ENCODE measurements around the gene SYT7. TPM values are rescaled to one million over a fixed set of nuclear protein-coding genes. Genes with fewer than 3 reads are reported as not detected.

Gene SYT7
- polyA plus RNA-seq, 2 of the 4 experiments (the other 2 are of a cell fraction): 0.37 to 1.0 TPM

- no peaks in the 10 kb centered on the region for H3K4me1 ChIP-seq
- ChIA-PET CTCF (interaction anchor here (0.7 to 4.5 kb wide), 4 partner anchors 21 to 76 kb away, joined by 3 to 18 read pairs (median 4); partner anchors contain the start of gene SYT7), POLR2A (no interaction called here)
- DNase-seq (ENCODE audit: low read depth in 1 of 2, low spot score in 1 of 2): no peak
- no peak for ATAC-seq
- TF ChIP-seq REST (IDR thresholded peaks at IDR 0.05): no peak
- no peak for TF ChIP-seq HOXA7 (CRISPR knock-in tag; IDR thresholded peaks at IDR 0.05)
- TF ChIP-seq E2F6 (IDR thresholded peaks at IDR 0.05; ENCODE audit: borderline replicate concordance, low read depth): no peak
- no peak for TF ChIP-seq MAX (IDR thresholded peaks at IDR 0.05)
- TF ChIP-seq NPAS2 (CRISPR knock-in tag; IDR thresholded peaks at IDR 0.05; ENCODE audit: borderline replicate concordance): no peak
- no peak for TF ChIP-seq SREBF2 (IDR thresholded peaks at IDR 0.05)
- TF ChIP-seq NR3C1 (IDR thresholded peaks at IDR 0.05): no peak
- no peak for TF ChIP-seq MYC (IDR thresholded peaks at IDR 0.05; ENCODE audit: borderline replicate concordance, low read length)
- no peak for TF ChIP-seq MAFK (IDR thresholded peaks at IDR 0.05; ENCODE audit: partially characterized antibody)
- H3K9me3 ChIP-seq: no peaks in the 10 kb centered on the region
- 59% methylated on average over 14 of the region's 14 CpGs for WGBS (ENCODE audit: missing lambda C conversion rate)
- no peak for FAIRE-seq
- no peak overlapping the region for H3K27ac ChIP-seq
- no peak overlapping the region for H3K4me3 ChIP-seq
- H3K4me2 ChIP-seq: no peak overlapping the region
These were observed 27.2 kb upstream of the SYT7 start for GRCh38 chr11:61607920-61608599.

GRCh38 chr11:61607426-61607825 lies 26.6 kb upstream of the SYT7 start:
- POLR2A ChIA-PET: no interaction called here

More at GRCh38 chr11:61607426-61607825, 26.6 kb upstream of the SYT7 start:
- FAIRE-seq (no peak), DNase-seq (ENCODE audit: low read depth in 1 of 2, low spot score in 1 of 2) (no peak), ATAC-seq (no peak)
- CTCF ChIA-PET: no interaction called here
- 60% methylated on average over 3 of the region's 3 CpGs for WGBS (ENCODE audit: missing lambda C conversion rate)
- Histone ChIP-seq H3K9me3 (no peaks in the 10 kb centered on the region), H3K4me3 (no peak overlapping the region), H3K4me2 (no peak overlapping the region), H3K4me1 (no peaks in the 10 kb centered on the region), H3K27ac (no peak overlapping the region)
- no peak for TF ChIP-seq PHF8 (IDR thresholded peaks at IDR 0.05; ENCODE audit: borderline replicate concordance, low read depth)
- no peak for TF ChIP-seq CBX8 (IDR thresholded peaks at IDR 0.05)
- TF ChIP-seq PBX3 (IDR thresholded peaks at IDR 0.05): no peak
- TF ChIP-seq ATOH8 (CRISPR knock-in tag; IDR thresholded peaks at IDR 0.05; ENCODE audit: low read depth): no peak
- TF ChIP-seq HES2 (IDR thresholded peaks at IDR 0.05): no peak
- TF ChIP-seq NR3C1 (IDR thresholded peaks at IDR 0.05): no peak
- no peak for TF ChIP-seq CEBPB (IDR thresholded peaks at IDR 0.05)
- TF ChIP-seq ELK1 (IDR thresholded peaks at IDR 0.05; ENCODE audit: low read depth, low read length): no peak
- TF ChIP-seq BCL3 (IDR thresholded peaks at IDR 0.05): no peak
- no peak for TF ChIP-seq BHLHE40 (IDR thresholded peaks at IDR 0.05; ENCODE audit: low read depth, low read length)
- no peak for TF ChIP-seq NPAS2 (CRISPR knock-in tag; IDR thresholded peaks at IDR 0.05; ENCODE audit: borderline replicate concordance)
- TF ChIP-seq RCOR1 (IDR thresholded peaks at IDR 0.05; ENCODE audit: low read depth, low read length): no peak
- no peak for TF ChIP-seq ZFP36 (IDR thresholded peaks at IDR 0.05; ENCODE audit: borderline replicate concordance, partially characterized antibody)
- no peak for TF ChIP-seq CBX2 (IDR thresholded peaks at IDR 0.05; ENCODE audit: borderline replicate concordance, low read depth)
- no peak for TF ChIP-seq USF2 (IDR thresholded peaks at IDR 0.05)
- no peak for TF ChIP-seq TP53 (CRISPR knock-in tag; IDR thresholded peaks at IDR 0.05)
- no peak for TF ChIP-seq HOXA7 (CRISPR knock-in tag; IDR thresholded peaks at IDR 0.05)
- TF ChIP-seq RNF2 (IDR thresholded peaks at IDR 0.05; ENCODE audit: borderline replicate concordance, low read depth): no peak
